GM21717 (cell line): ENCODE data around the gene DNAH1.

Source experiments
- ATAC-seq: cut with Tn5 transposase; IDR thresholded peaks from one replicate; pipeline ENCODE4 v1.9.1; 2021; ENCODE audit warnings: mild to moderate bottlenecking, moderate library complexity; ENCODE audit not compliant: unreplicated experiment

The DNAH1 gene

DNA sequence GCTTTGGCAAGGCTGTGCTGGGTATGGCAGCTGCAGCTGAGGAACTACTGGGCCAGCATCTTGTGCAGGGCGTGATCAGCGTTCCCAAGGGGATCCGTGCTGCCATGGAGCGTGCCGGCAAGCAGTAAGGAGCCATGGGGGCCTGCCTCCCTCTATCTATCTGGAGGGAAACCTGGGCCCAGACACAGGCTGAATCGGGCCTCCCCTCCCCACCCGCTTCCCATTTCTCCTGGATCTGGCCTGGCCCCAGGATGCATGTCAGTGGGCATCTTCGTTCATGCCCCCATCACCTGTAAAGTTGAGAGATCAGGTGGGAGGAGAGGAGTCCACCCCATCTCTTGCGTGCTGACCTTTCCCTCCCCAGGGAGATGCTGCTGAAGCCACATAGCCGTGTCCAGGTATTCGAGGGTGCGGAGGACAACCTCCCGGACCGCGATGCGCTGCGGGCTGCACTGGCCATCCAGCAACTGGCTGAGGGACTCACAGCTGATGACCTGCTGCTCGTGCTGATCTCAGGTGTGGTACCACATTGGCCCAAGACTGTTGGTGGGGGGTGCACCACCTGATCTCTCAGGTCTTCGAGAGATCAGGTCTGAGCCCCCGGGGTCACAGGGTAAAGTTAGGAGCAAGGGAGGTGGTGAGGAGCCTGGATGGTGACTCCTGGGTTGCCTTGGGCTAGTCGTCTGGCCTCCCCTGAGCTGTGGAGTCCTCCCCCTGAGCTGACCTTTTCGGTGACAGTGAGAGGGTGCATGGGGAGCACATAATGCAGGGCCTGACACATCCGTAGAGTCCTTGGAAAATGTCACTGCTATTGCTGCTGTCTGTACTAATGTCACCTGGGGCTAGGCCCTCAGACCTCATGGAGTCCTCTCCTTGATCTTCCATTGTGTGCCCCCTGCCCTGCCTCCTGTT, 25.3 kb upstream of the DNAH1 start:
- ATAC-seq: no peak

DNA sequence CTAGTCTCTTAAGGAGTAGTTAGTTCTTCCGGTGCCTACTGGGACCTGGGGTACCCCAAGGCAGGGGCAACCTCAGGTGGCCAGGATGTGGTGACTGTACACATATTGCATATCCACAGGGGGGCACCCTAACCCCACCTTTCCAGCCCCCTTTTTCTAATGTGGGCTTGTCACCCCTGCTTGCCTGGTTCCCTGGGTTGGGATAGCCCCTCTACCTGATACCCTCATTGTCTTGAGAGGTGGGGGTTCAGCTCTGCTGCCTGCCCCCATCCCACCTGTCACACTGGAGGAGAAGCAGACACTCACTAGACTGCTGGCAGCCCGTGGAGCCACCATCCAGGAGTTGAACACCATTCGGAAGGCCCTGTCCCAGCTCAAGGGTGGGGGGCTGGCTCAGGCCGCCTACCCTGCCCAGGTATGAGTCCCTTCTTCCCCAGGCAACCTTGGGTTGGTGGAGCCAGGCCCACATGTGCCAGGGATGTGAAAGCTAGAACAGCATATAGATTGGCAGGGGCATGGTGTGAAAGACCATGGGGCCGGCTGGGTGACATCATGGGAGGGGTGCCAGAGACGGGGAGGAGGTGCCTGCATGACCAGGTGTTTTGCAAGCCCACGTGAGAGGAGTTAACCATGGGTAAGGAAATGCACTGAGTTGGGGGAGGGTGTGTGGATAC, 24.5 kb upstream of the DNAH1 start:
- ATAC-seq: no peak

DNA sequence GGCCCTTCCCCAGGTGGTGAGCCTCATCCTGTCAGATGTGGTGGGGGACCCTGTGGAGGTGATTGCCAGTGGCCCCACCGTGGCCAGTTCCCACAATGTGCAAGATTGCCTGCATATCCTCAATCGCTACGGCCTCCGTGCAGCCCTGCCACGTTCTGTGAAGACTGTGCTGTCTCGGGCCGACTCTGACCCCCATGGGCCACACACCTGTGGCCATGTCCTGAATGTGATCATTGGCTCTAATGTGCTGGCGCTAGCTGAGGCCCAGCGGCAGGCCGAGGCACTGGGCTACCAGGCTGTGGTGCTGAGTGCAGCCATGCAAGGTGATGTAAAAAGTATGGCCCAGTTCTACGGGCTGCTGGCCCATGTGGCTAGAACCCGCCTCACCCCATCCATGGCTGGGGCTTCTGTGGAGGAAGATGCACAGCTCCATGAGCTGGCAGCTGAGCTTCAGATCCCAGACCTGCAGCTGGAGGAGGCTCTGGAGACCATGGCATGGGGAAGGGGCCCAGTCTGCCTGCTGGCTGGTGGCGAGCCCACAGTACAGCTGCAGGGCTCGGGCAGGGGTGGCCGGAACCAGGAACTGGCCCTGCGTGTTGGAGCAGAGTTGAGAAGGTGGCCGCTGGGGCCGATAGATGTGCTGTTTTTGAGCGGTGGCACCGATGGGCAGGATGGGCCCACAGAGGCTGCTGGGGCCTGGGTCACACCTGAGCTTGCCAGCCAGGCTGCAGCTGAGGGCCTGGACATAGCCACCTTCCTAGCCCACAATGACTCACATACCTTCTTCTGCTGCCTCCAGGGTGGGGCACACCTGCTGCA, 23.7 kb upstream of the DNAH1 start:
- ATAC-seq: no peak

- ATAC-seq: no peak
These were observed 22.4 kb upstream of the DNAH1 start for GRCh38 chr3:52293491-52294319.

- ATAC-seq: no peak
These were observed 21.6 kb upstream of the DNAH1 start for GRCh38 chr3:52294320-52295150.

DNA sequence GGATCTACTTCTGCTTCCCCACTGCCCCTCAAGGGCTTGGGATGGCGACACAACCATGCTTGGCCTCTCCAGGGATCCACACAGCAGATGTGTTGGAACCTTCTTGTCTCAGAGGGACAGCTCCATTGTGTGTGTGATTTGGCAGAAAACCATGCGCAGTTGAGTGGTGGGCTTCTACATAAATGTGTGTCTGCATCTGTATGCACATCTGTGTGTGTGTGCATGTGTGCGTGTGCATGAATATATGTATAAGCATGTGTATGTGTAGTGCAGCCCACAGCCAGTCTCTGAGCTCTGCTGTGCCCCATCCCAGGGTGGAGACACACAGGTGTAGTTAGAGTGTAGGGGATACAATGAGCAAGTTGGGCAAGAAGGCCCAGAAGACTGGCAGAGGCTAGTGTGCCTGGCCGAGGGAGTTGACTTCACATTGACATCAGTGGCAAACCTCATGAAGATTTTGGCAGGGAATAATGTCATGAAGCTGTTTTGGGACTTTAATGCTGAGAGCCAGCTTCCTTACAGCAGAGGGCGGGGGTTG, 20.4 kb upstream of the DNAH1 start:
- no peak for ATAC-seq

GRCh38 chr3:52297242-52298148, 18.6 kb upstream of the DNAH1 start:
- ATAC-seq: no peak

DNA sequence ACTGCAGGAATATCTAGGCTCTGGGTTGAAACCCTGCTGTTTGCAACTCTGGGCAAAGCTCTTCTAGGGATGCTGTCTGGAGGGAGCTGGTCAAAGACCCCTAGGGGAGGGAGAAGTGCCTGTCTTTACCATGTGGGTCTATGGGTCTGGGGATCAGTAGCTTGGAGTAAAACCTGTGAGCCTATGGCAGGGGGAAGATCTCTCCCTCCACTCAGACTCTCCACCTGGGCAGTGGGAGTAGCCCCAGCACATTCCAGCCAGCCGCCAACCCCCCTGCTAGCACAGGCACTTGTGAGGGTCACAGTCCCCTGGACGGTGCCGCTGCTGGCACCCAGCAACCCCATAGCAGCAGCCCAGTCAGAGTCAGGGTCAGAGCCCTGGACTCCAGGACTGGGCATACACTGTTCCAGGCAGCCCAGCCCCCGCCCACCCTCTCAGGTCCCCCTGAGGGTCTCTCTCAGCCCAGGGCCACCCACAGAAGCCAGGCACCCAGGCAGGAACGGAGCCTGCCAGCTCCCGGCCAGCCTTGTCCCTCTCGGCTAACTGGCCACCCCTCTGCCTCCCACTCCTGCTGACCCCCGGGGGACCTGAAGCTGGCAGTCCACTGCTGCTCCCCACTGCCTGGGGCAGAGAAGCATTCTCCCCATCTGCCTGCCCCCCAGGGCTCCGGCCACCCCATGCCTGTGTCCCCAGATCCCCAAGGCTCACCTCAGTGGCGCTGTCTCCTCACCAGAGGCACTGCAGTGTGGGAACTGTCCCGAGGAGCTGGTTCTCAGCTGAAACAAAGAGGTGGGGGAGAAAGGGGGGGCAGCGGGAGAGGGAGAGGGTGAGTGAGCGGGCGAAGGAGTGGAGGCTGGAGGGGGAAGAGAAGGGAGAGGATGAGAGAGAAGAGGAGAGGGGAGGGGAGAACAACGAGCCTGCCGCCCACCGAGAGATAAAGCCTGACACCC, 17.7 kb upstream of the DNAH1 start:
- no peak for ATAC-seq

- ATAC-seq: no peak
These were observed 16.8 kb upstream of the DNAH1 start for GRCh38 chr3:52299247-52299878.

DNA sequence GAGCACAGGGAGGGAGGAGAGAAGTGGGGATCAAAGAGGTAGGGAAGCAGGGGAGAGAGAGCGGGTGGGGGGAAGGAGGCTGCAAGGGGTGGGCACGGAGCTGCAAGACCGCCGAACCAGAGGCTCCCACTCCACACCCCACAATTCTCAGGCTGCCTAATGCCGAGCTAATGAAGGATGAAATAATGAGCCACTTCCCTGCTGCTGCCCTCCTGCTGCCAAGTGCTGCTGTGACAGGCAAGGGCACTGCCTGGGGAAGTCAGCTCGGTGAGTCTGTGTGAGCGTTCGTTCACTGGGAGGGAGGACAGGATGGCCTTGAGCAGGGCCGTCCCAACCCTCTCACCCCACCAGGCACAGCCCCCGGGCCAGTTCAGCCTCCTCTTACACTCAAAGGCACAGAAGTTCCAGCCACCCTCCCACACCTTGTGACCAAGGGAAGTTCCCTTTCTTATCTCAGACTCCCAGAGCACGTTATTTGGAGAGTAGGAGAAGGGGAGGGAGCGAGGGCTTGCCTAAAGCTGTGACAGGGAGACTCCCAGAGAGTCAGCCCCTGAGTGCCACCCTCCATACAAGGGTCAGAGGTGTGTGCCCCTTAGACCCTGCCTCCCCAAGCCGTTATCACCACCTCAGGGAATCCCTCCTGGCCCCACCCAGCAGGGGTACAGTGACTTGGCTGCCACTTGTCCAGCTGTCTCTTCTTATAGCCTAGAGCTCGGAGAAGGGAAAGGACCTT, 16.1 kb upstream of the DNAH1 start:
- ATAC-seq: no peak

- ATAC-seq: no peak
These were observed 13.5 kb upstream of the DNAH1 start for GRCh38 chr3:52302426-52303145.

- no peak for ATAC-seq
These were observed 12.3 kb upstream of the DNAH1 start for GRCh38 chr3:52303811-52304210.

- no peak for ATAC-seq
These were observed 10.2 kb upstream of the DNAH1 start for GRCh38 chr3:52305926-52306325.

DNA sequence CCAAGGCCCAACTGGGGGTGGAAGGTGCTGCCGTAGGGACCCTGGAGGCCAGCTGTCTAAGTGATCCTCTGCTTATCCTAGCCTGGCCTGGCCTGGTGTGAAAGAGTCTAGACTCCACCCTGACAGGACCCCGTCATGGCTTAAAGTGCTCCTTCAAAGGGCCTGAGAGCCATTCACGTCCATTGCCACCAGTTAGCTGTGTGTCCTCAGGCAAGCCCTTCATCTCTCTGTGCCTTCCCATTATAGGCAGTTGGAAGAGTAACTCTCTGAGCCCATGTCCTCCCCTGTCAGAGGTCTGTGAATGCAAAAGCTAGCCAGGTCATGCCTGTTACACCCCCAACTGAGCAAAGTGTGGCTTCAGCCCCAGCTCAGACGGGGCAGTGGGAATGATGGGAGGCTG, 9.1 kb upstream of the DNAH1 start:
- no peak for ATAC-seq

DNA sequence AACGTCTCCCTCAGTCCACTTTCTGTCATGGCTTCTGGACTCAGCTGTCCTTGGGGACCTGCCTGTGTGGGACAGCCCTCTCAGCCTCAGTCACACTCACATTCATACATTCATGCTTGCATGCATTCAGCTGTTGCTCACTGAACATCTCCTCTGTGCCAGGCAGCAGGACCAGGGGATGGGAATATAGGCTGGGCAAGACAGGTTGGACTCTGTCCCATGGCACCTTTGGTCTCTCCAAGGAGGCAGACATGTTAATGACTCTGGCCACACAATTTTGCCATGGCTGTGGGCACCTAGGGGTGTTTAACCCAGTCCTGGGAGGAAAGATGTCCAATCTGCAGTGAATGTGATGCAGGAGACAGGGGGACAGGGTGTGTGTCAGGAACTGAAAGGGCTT, 7.8 kb upstream of the DNAH1 start:
- ATAC-seq: no peak
